Mesenteric fat pad (tissue), 1 donor: ENCODE measurements around the gene PEX10. TPM values are rescaled to one million over a fixed set of nuclear protein-coding genes. Genes with fewer than 3 reads are reported as not detected.

Experiments
- DNase-seq: peaks from one replicate; pipeline ENCODE4 v3.0.0-alpha.2; 2020; ENCODE audit warnings: low spot score
- total RNA-seq: library from RNA; stranded (reverse); fragmentation: NEBNext Ultra II Directional; extraction: Animal tissue kit (Norgen Biotek cat#: 25700); gene quantifications from one replicate; pipeline ENCODE4 v1.2.1, GENCODE V29; 2021
- donor health status: DM: yes; HTN: yes; CAD: no.

Gene PEX10
- total RNA-seq, 1 donor from 2014 or later: 23.9 TPM

GRCh38 chr1:2354511-2355372 is 57.6 kb downstream of the PEX10 start:
- no peak for DNase-seq

Other genes with a start within 250 kb of the PEX10 start
- gene FAAP20, start 217.8 kb downstream of the PEX10 start, total RNA-seq: 42.6 TPM
- gene SKI, start 184.2 kb downstream of the PEX10 start, total RNA-seq: 101 TPM
- 4.4 TPM for gene MORN1, start 21.0 kb downstream of the PEX10 start, total RNA-seq
- gene RER1, start 20.7 kb downstream of the PEX10 start, total RNA-seq: 157 TPM
- 0.55 TPM for gene PLCH2, start 63.7 kb upstream of the PEX10 start, total RNA-seq
- gene PANK4, start 114.0 kb upstream of the PEX10 start, total RNA-seq: 23.0 TPM
- gene HES5, start 117.7 kb upstream of the PEX10 start, total RNA-seq: 0.58 TPM
- 53.7 TPM for gene TNFRSF14, start 143.8 kb upstream of the PEX10 start, total RNA-seq
- gene PRXL2B, start 174.2 kb upstream of the PEX10 start, total RNA-seq: 12.4 TPM
- gene MMEL1, start 220.5 kb upstream of the PEX10 start, total RNA-seq: 3.2 TPM